HEK293 (cell line): ENCODE data around the gene SPIB.
A peak's percentile ranks its signal among the peaks of the same experiment; 100 is the strongest.

Experiments used
- EGR2 ChIP-seq: fragments of 450-650 bp; formaldehyde crosslinking; IDR thresholded peaks from 2 replicates; pipeline ENCODE4 v1.5.1; 2016; ENCODE audit warnings: low read depth, missing biosample characterization, missing genetic modification characterization
- HIC1 ChIP-seq: fragments of 450-650 bp; formaldehyde crosslinking; IDR thresholded peaks from 2 replicates; pipeline ENCODE4 v1.5.1; 2016; ENCODE audit warnings: missing biosample characterization, missing genetic modification characterization
- KLF1 ChIP-seq: fragments of 450-650 bp; formaldehyde crosslinking; IDR thresholded peaks from 2 replicates; pipeline ENCODE4 v1.5.1; 2016; ENCODE audit warnings: missing biosample characterization, missing genetic modification characterization
- PBX3 ChIP-seq: sonication (generic); formaldehyde crosslinking; IDR thresholded peaks from 2 replicates; pipeline ENCODE4 v1.8.1; 2022; ENCODE audit warnings: mild to moderate bottlenecking, moderate library complexity, missing genetic modification reagents
- REST ChIP-seq: fragments of 450-650 bp; formaldehyde crosslinking; IDR thresholded peaks from 2 replicates; pipeline ENCODE4 v1.5.1; 2016; ENCODE audit warnings: missing biosample characterization, missing genetic modification characterization
- SCRT2 ChIP-seq: fragments of 450-650 bp; formaldehyde crosslinking; IDR thresholded peaks from 2 replicates; pipeline ENCODE4 v1.5.1; 2016; ENCODE audit warnings: missing biosample characterization, missing genetic modification characterization
- SP3 ChIP-seq: fragments of 450-650 bp; formaldehyde crosslinking; IDR thresholded peaks from 2 replicates; pipeline ENCODE4 v1.5.1; 2016; ENCODE audit warnings: missing biosample characterization, missing genetic modification characterization
- TRIM28 ChIP-seq: IDR thresholded peaks from 2 replicates; pipeline ENCODE4 v1.6.1; 2011; ENCODE audit warnings: low read length, control low read depth, borderline replicate concordance
- ZBTB10 ChIP-seq: fragments of 450-650 bp; formaldehyde crosslinking; IDR thresholded peaks from 2 replicates; pipeline ENCODE4 v1.5.1; 2016; ENCODE audit warnings: missing biosample characterization, missing genetic modification characterization
- ZNF112 ChIP-seq: fragments of 450-650 bp; formaldehyde crosslinking; IDR thresholded peaks from 2 replicates; pipeline ENCODE4 v1.5.0; 2017; ENCODE audit warnings: missing biosample characterization, missing genetic modification characterization
- ZNF140 ChIP-seq: fragments of 450-650 bp; formaldehyde crosslinking; IDR thresholded peaks from 2 replicates; pipeline ENCODE4 v1.5.1; 2016; ENCODE audit warnings: missing biosample characterization, missing genetic modification characterization
- ZNF169 ChIP-seq: fragments of 450-650 bp; formaldehyde crosslinking; IDR thresholded peaks from 2 replicates; pipeline ENCODE4 v1.5.1; 2016; ENCODE audit warnings: missing biosample characterization, missing genetic modification characterization
- ZNF221 ChIP-seq: fragments of 450-650 bp; formaldehyde crosslinking; IDR thresholded peaks from 2 replicates; pipeline ENCODE4 v1.5.1; 2017; ENCODE audit warnings: missing biosample characterization, missing genetic modification characterization, borderline replicate concordance
- ZNF239 ChIP-seq: fragments of 450-650 bp; formaldehyde crosslinking; IDR thresholded peaks from 2 replicates; pipeline ENCODE4 v1.5.1; 2016; ENCODE audit warnings: missing biosample characterization, missing genetic modification characterization
- ZNF341 ChIP-seq: fragments of 450-650 bp; formaldehyde crosslinking; IDR thresholded peaks from 2 replicates; pipeline ENCODE4; 2016; ENCODE audit warnings: low read depth, missing biosample characterization, missing genetic modification characterization
- ZNF350 ChIP-seq: fragments of 450-650 bp; formaldehyde crosslinking; IDR thresholded peaks from 2 replicates; pipeline ENCODE4 v1.5.0; 2017; ENCODE audit warnings: missing biosample characterization, mild to moderate bottlenecking, missing genetic modification characterization
- ZNF394 ChIP-seq: fragments of 450-650 bp; formaldehyde crosslinking; IDR thresholded peaks from 2 replicates; pipeline ENCODE4 v1.5.1; 2016; ENCODE audit warnings: missing biosample characterization, missing genetic modification characterization, mild to moderate bottlenecking, moderate library complexity, borderline replicate concordance
- ZNF449 ChIP-seq: fragments of 450-650 bp; formaldehyde crosslinking; IDR thresholded peaks from 2 replicates; pipeline ENCODE4 v1.5.1; 2017; ENCODE audit warnings: missing biosample characterization, mild to moderate bottlenecking, missing genetic modification characterization, moderate library complexity
- ZNF560 ChIP-seq: fragments of 450-650 bp; formaldehyde crosslinking; IDR thresholded peaks from 2 replicates; pipeline ENCODE4 v1.5.1; 2017; ENCODE audit warnings: missing biosample characterization, missing genetic modification characterization, borderline replicate concordance
- ZNF704 ChIP-seq: fragments of 450-650 bp; formaldehyde crosslinking; IDR thresholded peaks from 2 replicates; pipeline ENCODE4 v1.5.1; 2016; ENCODE audit warnings: missing biosample characterization, missing genetic modification characterization
- ZNF785 ChIP-seq: fragments of 450-650 bp; formaldehyde crosslinking; IDR thresholded peaks from 2 replicates; pipeline ENCODE4 v1.5.1; 2016; ENCODE audit warnings: missing biosample characterization, missing genetic modification characterization
- ZSCAN18 ChIP-seq: fragments of 450-650 bp; formaldehyde crosslinking; IDR thresholded peaks from 2 replicates; pipeline ENCODE4 v1.5.1; 2016; ENCODE audit warnings: missing biosample characterization, missing genetic modification characterization

The SPIB gene

GRCh38 chr19:50416034-50416977, 2.4 kb upstream of the SPIB start (continued):
- TF ChIP-seq TRIM28 (no peak), ZNF341 (tag by site-specific recombination) (no peak), ZNF221 (tag by site-specific recombination) (no peak), ZNF560 (tag by site-specific recombination) (no peak), ZNF140 (tag by site-specific recombination) (no peak), ZNF239 (no peak), ZNF704 (tag by site-specific recombination) (no peak), ZNF785 (tag by site-specific recombination) (no peak), SCRT2 (no peak), SP3 (no peak), ZSCAN18 (tag by site-specific recombination) (no peak), PBX3 (no peak), ZNF112 (tag by site-specific recombination) (no peak), ZNF394 (tag by site-specific recombination) (no peak), KLF1 (tag by site-specific recombination) (0 out of 2 replicates have a peak, but pooled peaks have one; percentile 63), ZBTB10 (peak; percentile 72), EGR2 (tag by site-specific recombination) (no peak), HIC1 (tag by site-specific recombination) (peak; percentile 58), ZNF449 (no peak), REST (tag by site-specific recombination) (no peak), ZNF350 (tag by site-specific recombination) (no peak), ZNF169 (tag by site-specific recombination) (no peak)
